NB4 (cell line): ENCODE results near the gene TYW1B.
"Not testable (repeated sequence)": the region's sequence is repeated elsewhere in the genome, so short reads cannot be mapped to it uniquely, and the experiment has no call there.

Experiments
- DNase-seq: peaks from one replicate; pipeline ENCODE4 v3.0.0; 2010; ENCODE audit warnings: low read depth
- H3K4me3 ChIP-seq: one replicate; pipeline ENCODE4 v1.5.1; 2011; ENCODE audit warnings: mild to moderate bottlenecking, low read depth, low read length, moderate library complexity
- MYC ChIP-seq: IDR thresholded peaks from 2 replicates; pipeline ENCODE4 v1.6.1; 2011; ENCODE audit warnings: low read depth, low read length
- POLR2A ChIP-seq: IDR thresholded peaks from 2 replicates; pipeline ENCODE4 v1.6.1; 2011; ENCODE audit warnings: mild to moderate bottlenecking; ENCODE audit not compliant: insufficient read length; ENCODE audit errors: extremely low read depth
- TF ChIP-seq, protein P1 (sequence below): IDR thresholded peaks from one replicate; pipeline ENCODE4 v1.5.1; 2012; ENCODE audit warnings: low read depth, low read length
- TF ChIP-seq, protein P2 (sequence below): IDR thresholded peaks from 2 replicates; pipeline ENCODE4 v1.6.1; 2011; ENCODE audit warnings: low read depth, low read length

TYW1B gene

DNA sequence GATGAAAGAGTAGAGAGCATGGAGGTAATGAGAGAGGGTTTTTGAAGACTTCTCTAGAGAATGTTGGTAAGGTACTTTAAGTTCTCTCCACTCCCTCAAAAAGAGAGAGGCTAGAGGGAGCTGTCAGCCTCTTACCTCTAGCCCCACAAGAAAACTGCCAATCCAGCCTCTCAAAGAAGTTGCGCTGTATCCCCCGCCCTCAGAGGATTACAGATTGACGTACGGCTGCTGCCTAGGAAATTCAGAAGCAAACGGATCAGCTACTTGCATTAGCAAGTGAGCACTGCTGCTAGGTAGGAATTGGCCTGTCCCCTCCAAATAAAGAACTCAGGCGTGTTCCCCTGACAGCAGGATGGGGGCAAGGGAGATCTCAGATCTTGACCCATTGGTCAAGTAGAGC lies 34.2 kb downstream of the TYW1B start:
- DNase-seq = no peak
- TF ChIP-seq, protein P1, sequence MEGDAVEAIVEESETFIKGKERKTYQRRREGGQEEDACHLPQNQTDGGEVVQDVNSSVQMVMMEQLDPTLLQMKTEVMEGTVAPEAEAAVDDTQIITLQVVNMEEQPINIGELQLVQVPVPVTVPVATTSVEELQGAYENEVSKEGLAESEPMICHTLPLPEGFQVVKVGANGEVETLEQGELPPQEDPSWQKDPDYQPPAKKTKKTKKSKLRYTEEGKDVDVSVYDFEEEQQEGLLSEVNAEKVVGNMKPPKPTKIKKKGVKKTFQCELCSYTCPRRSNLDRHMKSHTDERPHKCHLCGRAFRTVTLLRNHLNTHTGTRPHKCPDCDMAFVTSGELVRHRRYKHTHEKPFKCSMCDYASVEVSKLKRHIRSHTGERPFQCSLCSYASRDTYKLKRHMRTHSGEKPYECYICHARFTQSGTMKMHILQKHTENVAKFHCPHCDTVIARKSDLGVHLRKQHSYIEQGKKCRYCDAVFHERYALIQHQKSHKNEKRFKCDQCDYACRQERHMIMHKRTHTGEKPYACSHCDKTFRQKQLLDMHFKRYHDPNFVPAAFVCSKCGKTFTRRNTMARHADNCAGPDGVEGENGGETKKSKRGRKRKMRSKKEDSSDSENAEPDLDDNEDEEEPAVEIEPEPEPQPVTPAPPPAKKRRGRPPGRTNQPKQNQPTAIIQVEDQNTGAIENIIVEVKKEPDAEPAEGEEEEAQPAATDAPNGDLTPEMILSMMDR = no peak
- TF ChIP-seq POLR2A = no peak
- H3K4me3 ChIP-seq = no peak overlapping the region

GRCh38 chr7:72790698-72791060 lies 37.3 kb downstream of the TYW1B start:
- H3K4me3 ChIP-seq, DNase-seq: not testable (repeated sequence)

GRCh38 chr7:72790048-72790697 lies 37.8 kb downstream of the TYW1B start:
- DNase-seq, H3K4me3 ChIP-seq: not testable (repeated sequence)

DNA sequence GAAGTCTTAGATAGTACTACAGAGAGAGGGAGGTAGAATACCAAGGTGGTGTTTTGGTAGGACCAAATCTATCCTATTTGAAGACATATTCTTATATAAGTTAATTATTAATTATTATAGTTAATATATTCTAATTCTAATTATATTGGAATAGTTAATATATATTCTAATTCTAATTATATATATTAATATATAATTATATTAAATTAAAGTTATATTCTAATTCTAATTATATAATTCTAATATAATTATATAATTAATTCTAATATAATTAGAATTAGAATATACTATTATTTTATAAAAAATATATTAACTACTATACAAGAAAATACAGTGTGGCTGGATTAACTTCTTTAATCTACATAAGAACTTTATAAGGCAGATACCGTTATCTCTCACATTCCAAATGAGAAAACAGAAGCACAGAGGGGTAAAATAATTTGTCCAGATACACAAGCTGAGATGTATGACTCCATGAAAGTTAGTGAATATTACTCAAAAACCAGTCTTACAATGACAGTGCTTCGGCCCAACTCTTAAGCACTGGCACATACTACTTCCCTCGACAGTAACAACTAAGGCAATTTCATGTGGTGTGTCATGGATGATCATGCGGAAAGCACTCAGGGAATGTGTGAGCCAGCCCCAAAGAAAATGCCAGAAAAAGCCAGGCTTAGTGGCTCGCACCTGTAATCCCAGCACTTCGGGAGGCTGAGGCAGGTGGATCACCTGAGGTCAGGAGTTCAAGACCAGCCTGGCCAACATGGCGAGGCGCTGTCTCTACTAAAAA lies 42.6 kb downstream of the TYW1B start:
- no peak overlapping the region for H3K4me3 ChIP-seq
- TF ChIP-seq, protein P2, sequence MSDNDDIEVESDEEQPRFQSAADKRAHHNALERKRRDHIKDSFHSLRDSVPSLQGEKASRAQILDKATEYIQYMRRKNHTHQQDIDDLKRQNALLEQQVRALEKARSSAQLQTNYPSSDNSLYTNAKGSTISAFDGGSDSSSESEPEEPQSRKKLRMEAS = no peak
- no peak for TF ChIP-seq POLR2A
- TF ChIP-seq, protein P1 = no peak
- no peak for TF ChIP-seq MYC
- no peak for DNase-seq

DNA sequence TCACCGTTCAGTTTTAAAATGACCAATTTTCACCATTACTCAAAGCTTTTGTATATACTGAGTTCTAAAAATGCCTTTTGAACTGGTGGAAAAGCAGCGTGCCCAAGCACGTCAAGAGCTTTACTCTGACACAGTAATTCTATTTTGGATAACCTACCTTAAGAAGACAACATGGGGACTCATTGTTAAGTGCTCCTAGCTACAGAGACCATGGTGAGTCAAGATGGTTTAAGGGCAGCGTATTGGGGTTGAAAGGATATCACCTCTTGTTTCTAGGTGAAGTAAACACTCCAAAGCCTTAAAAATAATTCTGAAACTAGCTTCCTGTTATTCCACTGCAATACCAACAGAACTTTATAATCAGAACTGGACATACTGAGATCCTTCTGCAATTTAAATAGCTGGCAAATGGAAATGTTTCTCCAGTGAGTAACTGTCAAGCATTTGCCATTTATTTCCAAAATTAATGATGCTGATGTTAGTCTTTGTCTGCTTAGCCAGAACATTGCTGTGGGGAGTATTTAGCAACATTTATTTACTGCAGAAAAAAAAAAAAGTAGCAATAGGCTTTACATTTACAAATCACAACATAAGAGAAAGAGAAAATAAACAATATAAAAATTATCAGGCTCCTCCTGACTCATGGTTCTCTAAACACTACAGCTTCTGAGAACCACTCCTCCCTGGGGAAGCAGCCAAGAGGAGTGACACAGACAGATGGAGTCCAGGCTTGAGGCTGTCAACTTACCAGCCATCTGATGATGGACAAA lies 44.2 kb downstream of the TYW1B start:
- DNase-seq = peak; percentile 18
- H3K4me3 ChIP-seq = not testable (repeated sequence)

DNA sequence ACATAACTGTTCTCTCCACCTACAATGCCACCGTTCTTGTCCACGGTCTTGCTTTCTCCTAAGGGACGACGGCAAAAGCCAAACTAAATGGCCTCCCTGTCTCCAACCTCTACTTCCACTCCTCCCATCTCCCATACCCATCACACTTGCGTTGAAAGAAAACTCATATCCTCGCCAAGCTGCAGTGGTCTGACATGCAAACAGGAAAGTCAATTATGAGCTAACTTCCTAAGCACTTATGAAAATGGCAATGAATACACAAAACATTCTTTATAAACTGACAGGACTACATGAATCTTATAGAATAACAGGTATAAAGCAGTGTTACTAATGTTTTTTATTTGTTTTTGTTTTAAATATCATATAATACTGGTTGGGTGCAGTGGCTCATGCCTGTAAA lies 46.4 kb downstream of the TYW1B start:
- no peak for DNase-seq
- H3K4me3 ChIP-seq = no peak overlapping the region
- TF ChIP-seq POLR2A (no peak), MYC (no peak)
- TF ChIP-seq, protein P1 = no peak
- TF ChIP-seq, protein P2 = no peak

GRCh38 chr7:72781161-72781560 lies 46.8 kb downstream of the TYW1B start:
- H3K4me3 ChIP-seq = no peak overlapping the region
- TF ChIP-seq, protein P1 = no peak
- TF ChIP-seq MYC (no peak), POLR2A (no peak)
- TF ChIP-seq, protein P2 = no peak
- peak; percentile 39 for DNase-seq

- H3K4me3 ChIP-seq, DNase-seq: not testable (repeated sequence)
Measured at GRCh38 chr7:72780289-72780894, 47.6 kb downstream of the TYW1B start.

- H3K4me3 ChIP-seq, DNase-seq: not testable (repeated sequence)
Measured at GRCh38 chr7:72777167-72777566, 50.8 kb downstream of the TYW1B start.

GRCh38 chr7:72772627-72773026 lies 55.4 kb downstream of the TYW1B start:
- H3K4me3 ChIP-seq, DNase-seq: not testable (repeated sequence)

DNA sequence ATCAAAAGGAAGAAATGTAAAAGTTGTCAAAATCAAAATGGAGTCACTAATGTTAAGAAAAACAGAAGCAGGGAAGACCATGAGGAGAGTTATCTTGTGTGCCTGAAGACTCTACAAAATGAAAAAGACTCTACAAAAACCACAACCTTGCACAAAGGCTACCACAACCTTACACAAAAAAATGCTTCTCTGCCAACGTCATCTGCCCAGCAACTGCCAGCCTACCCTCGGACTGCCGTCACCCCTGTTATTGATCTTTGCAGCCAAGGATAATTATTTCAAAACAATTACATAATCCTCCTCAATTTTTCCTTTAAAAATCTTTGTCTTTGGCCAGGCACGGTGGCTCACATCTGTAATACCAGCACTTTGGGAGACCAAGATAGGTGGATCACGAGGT lies 61.0 kb downstream of the TYW1B start:
- H3K4me3 ChIP-seq, DNase-seq: not testable (repeated sequence)
